Stomach (tissue), 4 donors: ENCODE results near the gene POLR1H.

Experiments
- CTCF ChIP-seq, 7 experiments: fragments of 450-650 bp in 4 of 7; fragments of 200-600 bp in 3 of 7; sonication (generic) in 3 of 7; IDR thresholded peaks; one replicate each; pipeline ENCODE4 v1.5.1; 2016 to 2019; ENCODE audit warnings: antibody characterized with exemption in 7 of 7, control low read depth in 2 of 7, mild to moderate bottlenecking in 1 of 7
- EP300 ChIP-seq: sonication (generic); formaldehyde crosslinking; IDR thresholded peaks from one replicate; pipeline ENCODE4 v1.6.1; 2017; ENCODE audit warnings: antibody characterized with exemption
- POLR2A ChIP-seq, 4 donors: fragments of 450-650 bp; IDR thresholded peaks; one replicate each; pipeline ENCODE4 v1.6.1; 2016; ENCODE audit warnings: antibody characterized with exemption in 4 of 4, control low read depth in 2 of 4, mild to moderate bottlenecking in 1 of 4, moderate library complexity in 1 of 4
- POLR2AphosphoS5 ChIP-seq, 3 donors: sonication (generic); formaldehyde crosslinking; IDR thresholded peaks; one replicate each; pipeline ENCODE4 v1.6.1; 2016; ENCODE audit warnings: antibody characterized with exemption in 3 of 3

GRCh38 chr6:30025186-30025585 lies 35.9 kb upstream of the POLR1H start:
- TF ChIP-seq CTCF (IDR thresholded peaks at IDR 0.05) = no peak
- TF ChIP-seq POLR2A (IDR thresholded peaks at IDR 0.05) = no peak
- TF ChIP-seq EP300 = no peak
- TF ChIP-seq POLR2AphosphoS5 (IDR thresholded peaks at IDR 0.05) = no peak
